KBM-7 (cell line): ENCODE data around the gene NEURL1B.
"Not testable (repeated sequence)": the region's sequence is repeated elsewhere in the genome, so short reads cannot be mapped to it uniquely, and the experiment has no call there.

Experiments used
- DNase-seq: peaks from one replicate; pipeline ENCODE4 v3.0.0-alpha.2; 2015
- in situ Hi-C: fragments of 300-500 bp; cut with MboI; formaldehyde crosslinking; loops from 2 replicates; pipeline ENCODE4 v1.14.3; 2020; ENCODE audit warnings: low sequenced_read_pairs, low pct_unique_long_range_greater_than_20kb, mixed read lengths

Gene NEURL1B

DNA sequence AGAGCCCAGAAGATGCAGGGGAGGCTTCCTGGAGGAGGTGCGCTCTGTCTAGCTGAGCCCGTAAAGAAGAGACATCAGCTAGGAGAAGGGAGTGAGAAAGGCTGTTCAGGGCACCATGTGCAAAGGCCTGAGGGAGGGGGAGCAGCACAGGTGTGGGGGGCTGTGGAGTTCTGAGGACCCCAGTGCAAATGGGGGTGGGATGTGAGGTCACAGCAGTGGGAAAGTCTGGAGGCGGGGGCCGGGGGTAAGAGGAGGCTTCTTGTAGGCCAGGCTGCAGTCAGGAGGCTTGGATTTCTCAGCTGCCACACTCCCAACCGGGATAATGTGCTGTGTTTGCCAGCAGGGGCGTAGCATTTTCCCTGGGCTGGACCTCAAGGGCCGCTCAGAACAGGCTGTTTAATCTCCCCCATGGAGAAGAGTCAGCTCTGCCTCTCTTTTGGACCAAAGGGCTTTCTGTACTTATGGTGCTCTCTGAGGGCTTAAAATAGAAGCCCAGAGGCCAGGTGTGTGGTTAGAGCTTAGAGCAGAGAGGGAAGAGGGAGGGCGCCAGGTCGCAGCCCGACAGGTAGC, 5.7 kb downstream of the NEURL1B start:
- DNase-seq: no peak
- in situ Hi-C loops: no loop called here

DNA sequence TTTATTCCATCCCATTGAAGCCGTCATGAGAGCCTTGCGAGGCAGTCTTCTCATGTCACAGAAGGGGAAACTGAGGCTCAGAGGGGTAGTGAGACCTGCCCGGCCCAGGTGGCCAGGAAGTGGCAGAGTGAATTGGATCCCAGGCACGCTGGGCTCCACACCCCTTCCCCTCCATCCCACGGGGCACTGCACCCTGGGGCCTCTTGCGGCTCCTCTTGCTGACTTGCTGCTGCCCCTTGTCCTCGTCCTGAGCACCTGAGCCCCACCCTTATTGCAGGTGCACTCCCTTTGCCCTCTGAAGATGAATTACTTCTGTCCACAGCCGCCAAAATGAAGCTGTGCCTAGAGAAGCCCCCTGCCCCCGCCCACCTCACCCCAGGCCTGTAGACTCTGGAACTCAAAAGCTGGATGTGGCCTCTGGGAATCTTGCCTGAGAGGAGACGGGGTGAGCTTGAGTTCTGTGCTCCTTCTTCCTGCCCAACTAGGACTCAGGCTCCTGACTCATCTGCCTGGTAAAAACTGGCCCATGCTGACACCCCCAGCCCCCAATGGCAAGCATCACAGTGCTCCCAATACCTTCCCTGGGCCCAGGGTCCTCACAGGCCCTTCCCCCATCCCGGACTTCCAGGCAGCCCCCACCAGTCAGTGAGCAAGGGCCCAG, 6.4 kb downstream of the NEURL1B start:
- no peak for DNase-seq
- in situ Hi-C loops: no loop called here

DNA sequence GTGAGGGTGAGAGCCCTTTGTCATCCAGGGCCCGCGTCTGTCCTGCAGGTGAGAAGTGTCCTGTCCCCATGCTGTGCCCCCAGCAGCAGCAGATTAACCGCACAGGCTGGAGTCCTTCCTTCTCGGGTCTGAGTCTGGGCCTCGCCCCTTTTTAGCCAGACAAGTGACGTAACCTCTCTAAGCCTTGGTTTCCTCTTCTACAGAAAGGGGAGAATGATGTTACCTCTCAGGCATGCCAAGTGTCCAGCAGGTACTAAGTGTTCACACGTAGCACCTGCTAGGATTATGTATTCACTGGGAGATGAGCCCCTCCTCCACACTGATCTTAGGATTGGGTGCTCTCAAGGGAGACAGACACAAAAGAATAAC, 6.9 kb downstream of the NEURL1B start:
- in situ Hi-C loops: no loop called here
- no peak for DNase-seq

DNA sequence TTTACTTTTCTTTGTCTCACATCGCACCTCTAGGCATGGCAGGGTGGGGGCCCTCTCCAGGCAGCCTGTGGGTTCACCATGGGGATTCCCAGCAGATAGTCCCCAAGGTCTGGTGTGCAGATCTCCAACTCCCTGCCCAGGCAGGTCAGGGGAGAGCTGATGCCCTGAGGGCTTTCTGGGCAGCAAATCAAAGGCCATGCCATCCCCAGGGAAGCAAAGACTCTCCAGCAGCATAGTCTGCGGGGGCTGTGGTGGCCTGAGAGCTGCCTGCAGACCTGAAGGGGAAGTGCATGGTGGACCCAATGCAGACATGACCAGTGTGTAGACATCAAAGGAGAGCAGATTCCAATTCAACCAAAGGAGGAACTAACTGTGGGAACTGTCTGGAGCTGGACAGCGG, 7.7 kb downstream of the NEURL1B start:
- DNase-seq: peak; percentile 26
- in situ Hi-C loops: no loop called here

DNA sequence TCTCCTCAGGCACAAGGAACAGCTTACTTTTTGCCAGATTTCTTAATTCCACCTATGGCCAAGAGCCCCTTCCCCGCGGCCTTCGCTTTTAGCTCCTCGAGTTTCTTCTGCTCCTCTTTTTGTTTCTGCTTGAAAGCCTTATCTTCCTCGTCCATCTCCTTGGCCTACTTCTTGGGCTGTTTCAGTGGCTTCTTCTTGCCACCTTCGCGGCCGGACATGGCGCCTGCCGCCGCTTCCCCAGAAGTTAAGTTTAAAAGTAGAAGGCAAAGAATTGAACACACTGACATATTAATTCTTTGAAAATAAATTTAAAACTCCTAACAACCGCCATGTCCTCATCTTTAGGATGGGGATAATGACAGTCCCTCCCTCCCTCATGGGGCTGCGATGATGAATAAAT, 15.4 kb downstream of the NEURL1B start:
- DNase-seq, in situ Hi-C loops: not testable (repeated sequence)

DNA sequence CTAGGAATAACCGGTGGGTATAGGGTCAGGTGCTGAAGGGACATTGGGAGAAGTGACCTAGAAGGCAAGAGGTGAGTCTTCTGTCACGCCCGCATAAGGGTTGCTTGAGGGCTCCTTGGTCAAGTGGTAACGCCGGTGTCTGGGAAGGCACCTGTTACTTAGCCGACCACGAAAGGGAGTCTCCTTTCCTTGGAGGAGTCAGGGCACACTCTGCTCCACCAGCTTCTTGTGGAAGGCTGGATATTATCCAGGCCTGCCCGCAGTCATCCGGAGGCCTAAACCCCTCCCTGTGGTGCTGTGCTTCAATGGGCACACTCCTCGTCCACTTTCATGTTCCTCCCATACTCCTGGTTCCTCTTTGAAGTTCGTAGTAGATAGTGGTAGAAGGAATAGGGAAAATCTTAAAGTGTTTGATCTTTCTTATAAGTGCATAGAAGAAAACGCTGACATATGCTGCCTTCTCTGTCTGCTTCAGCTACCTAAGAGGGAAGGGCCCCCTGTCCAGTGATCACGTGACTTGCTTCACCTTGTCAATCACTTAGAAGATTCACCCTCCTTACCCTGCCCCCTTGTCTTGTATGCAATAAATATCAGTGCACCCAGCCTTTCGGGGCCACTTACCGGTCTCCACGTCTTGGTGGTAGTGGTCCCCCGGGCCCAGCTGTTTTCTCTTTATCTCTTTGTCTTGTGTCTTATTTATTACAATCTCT, 16.6 kb downstream of the NEURL1B start:
- in situ Hi-C loops, DNase-seq: not testable (repeated sequence)

DNA sequence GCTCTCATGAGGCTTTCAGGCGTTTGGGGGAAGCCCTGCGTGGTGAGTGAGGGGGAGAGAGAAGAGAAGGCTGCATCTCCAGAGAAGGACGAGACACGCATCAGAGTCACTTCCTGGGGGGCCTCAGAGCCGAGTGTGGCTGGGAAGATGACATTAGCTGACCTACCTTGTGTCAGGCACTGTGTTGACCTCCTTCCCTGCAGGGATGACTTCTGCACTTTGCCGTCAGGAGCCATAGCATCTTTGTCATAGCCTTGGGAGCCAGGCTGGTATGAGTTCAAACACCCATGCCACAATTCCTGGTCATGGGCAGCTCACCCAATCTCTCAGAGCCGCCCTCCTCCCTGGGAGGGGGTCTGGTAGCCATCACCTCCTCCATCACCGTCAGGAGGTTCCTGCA, 17.3 kb downstream of the NEURL1B start:
- in situ Hi-C loops: no loop called here
- DNase-seq: no peak

DNA sequence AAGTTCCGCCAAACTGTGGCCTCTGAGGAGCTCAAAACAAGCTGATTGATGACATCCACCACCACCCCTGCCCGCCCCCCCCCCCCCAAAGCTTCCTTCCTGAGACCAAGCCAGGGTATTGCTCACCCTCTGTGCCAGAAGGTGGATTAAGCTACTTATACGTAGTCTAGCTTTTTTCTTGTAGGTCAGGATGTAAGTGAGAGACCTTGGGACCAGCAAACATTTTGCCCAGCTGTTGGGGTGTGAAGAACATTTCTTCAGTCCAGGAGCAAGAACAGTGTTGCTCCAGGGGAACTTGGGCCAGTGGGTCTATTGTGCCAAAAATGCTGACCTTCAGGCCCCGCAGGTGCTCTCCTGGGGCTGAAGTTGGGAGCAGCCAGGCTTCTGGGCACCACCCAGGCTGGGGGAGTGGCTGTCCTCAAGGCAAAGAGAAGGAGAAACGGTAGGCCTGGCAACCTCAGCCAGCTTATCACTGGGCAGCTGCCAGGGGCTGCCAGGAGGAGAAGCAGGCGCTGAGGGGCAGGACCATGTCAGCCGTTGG, 18.0 kb downstream of the NEURL1B start:
- in situ Hi-C loops: no loop called here

DNA sequence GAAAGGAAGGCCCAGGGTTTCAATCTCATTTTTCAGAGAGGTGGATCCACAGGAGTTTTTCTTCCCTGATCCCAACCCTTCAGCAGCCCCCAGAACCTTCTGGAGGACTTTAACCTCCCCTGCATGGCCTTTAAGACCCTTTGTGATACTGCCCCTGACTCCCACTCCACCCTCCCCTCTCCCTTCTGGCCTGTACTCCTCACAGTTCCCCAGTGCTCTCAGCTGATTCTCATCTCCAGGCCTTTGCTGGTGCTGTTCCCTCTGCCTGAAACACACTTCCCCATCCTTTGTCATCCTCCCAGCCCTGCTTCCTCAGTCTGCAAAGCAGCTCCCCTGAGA, 18.5 kb downstream of the NEURL1B start:
- in situ Hi-C loops: no loop called here
- DNase-seq: no peak

More for the DNA sequence above, 18.0 kb downstream of the NEURL1B start:
- DNase-seq: no peak

DNA sequence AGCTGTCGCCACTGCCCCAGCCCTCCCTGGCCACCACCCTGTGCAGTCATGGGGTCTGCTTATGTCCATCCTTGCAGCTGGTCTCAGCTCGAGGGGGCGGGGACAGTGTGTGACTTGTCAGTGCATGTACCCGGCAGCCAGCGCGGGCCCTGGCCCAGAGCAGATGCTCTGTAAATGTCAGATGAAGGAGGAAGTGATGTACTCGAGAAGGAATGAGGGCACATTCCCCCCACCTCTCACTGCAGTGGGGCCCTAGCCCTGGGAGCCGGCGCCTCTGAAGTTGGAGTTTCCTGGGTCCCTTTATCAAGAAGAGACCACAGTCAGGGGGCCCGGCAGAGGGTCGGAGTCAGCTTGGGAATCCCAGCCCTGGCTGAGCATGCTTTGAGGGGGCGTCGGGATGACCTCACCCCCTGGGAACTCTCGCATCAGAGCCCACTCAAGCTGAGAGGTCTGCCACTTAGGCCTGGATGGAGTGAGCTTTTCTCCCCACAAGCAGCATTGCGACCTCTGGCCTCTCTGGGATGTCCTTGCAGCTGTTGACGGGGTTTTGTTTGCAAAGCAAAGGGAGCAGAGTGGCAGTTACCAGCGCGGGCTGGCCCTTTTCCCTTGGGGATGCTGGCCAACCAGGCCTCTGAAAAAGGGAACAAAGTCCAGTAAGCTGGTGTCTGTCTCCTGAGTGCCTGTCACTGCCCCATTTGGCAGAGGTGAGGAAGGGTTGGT, 19.0 kb downstream of the NEURL1B start:
- DNase-seq: peak; percentile 64
- in situ Hi-C loops: no loop called here

DNA sequence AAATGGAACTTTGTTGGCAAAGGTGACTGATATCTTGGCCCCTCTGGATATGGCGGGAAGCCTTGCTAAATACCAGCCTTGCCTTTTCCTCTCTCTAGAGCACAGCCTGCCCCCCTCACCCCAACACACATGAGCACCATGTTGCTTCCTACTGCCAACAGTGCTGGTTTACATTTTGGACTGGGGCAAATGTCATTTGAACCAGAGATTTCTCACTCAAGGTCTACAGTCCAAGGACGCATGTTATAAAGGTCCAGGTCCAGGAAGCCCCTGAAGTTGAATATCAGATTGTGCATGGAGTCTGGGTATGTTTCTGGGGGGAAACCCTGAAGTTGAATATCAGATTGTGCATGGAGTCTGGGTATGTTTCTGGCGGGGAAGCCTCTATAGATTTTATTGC, 19.9 kb downstream of the NEURL1B start:
- in situ Hi-C loops: no loop called here
- no peak for DNase-seq

DNA sequence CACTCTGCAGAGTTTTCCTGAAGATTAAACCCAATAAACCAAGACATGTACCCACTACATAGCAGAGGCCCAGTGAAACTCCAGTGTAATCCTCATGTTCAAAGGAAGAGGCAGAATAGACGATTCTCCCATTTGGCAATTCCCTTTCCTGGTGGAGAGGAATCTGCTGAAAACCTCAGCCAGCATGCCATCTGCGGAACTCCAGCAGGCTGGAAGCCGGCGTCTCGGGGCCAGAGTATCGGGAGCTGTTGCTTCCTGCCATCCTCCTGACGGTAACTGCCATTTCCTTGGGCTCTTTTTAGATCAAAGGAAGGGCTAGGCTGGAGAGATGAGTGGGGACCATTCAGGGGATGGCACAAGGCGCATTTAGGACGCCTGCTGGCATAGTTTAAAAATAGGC, 20.5 kb downstream of the NEURL1B start:
- in situ Hi-C loops: no loop called here

DNA sequence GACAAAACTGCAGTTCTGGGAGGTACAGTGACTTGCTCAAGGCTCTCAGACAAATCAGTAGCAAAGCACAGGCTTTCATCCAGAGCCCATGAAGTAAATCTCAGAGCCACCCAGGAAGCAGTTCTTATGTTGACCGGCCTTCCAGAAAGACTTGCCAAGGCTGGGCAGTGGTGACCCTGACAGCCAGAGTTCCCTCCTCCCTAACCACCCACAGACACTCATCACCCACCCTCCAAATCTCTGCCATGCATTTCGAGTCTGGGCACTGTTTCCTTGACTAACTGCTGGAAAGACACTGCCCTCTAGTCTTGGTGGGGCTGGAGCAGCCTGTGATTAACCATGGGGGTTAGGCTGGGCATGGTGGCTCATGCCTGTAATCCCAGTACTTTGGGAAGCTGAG, 21.5 kb downstream of the NEURL1B start:
- no peak for DNase-seq
- in situ Hi-C loops: no loop called here

More for the DNA sequence above, 20.5 kb downstream of the NEURL1B start:
- DNase-seq: no peak

DNA sequence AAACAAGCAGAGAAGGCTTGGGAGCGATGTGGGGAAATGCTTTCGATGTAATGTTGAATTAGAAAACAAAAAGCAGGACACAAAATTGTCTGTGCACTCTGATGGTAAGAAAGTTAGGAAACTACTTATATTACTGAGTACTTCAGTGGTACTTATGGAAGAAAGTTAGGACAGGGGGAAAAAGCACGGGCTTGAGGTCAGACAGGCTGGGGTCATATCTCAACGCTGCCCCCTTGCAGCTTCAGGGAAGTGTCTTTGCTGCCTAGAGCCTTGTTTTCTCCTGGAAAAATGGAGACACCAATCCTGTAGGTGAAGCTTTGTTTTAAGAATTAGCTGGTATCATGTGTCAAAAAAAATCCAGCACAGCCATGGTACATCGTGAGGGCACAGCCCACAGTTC, 23.0 kb downstream of the NEURL1B start:
- in situ Hi-C loops: no loop called here
- no peak for DNase-seq

DNA sequence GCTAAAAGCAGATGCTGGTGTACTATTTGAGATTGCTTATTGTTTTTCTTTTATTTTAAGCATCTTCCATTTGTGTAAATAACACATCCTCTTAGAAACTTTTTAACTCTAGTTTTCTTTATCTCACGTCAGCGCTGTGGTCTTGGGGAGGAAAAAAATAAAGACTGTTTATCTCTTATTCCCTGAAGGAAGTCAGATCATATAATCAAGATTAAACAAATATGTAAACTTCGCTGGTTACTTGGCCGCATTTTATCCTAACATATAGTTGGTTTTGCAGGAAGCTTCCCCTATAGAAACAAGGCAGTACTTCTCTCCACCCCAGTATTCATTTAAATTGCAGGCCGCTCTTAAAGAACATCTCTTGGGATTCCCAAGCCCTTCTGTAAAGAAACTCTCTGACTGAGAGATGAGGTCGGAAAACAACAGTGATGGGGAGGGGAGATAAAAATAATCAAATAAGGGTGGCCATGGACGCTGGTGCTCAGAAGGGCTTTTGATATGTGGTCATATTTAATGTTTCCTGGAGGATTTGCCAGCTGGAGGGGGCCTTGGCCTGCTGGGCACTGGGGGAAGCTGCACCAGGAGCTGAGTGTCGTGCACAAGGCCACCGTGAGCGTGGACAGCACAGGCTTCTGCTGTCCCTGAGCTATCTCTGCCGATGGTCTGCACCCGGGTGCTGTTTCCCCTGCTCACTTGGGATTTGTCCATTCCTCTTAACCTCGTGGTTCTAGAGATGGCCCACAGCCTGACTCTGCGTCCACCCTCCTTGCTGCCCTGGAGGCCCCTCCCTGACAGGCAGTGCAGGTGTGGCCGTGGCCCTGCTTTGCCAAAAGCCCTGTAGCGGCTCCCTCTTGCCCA, 23.8 kb downstream of the NEURL1B start:
- in situ Hi-C loops: no loop called here
- no peak for DNase-seq

DNA sequence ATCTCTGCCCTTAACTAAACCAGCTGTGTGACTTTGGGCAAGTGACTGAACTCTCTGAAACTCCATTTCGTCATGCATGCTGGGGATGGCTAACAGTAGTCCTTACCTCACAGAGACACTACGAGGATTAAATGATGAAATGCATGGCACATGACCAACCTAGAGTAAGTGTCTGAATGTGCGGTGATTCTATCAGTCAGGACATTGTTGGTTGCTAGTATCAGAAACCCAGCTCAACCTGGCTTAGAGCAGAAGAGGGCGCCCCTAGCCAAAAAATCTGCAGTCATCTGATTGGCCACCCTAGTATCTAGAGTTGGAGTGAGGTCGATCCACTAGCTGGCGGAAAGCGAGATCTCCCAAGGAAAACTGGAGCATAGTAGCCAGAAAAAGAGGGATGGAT, 25.2 kb downstream of the NEURL1B start:
- in situ Hi-C loops: no loop called here
- DNase-seq: peak; percentile 70

DNA sequence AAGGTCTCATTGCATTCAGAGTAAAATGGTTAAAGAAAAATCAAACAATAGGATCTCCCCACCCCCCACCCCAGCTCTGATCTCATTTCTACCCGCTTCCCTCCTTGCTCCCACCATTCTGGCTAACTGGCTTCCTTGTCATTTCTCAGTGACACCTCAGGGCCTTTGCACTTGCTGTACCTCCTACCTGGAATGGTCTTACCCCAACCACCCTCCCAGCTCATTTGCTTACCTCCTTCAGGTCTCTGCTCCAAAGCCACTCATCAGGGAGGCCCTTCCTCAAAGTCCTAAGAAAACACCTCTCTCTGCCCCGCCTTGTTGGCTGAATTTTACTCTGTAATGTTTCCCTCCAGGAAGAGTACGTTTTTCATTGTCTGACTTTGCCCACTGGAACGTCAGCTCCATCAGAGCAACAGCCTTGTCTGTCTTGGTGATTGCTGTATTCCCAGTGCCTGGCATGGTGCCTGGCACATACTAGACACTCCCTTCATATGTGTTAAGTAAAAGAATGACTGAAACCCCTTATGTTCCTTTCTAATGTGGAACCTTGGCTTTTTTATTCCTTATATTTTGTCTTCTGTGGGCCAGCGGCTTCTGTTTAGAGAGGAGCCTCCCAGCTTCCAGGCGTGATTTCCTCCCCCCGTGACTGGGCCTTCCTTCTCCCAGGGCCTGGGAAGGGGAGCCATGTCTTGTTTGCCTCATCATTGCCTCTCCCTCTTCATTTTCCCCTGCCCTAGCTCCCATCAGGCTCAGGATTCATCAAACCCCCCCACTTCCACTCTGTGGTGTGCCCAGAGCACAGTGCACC, 26.9 kb downstream of the NEURL1B start:
- in situ Hi-C loops: no loop called here
- DNase-seq: no peak

DNA sequence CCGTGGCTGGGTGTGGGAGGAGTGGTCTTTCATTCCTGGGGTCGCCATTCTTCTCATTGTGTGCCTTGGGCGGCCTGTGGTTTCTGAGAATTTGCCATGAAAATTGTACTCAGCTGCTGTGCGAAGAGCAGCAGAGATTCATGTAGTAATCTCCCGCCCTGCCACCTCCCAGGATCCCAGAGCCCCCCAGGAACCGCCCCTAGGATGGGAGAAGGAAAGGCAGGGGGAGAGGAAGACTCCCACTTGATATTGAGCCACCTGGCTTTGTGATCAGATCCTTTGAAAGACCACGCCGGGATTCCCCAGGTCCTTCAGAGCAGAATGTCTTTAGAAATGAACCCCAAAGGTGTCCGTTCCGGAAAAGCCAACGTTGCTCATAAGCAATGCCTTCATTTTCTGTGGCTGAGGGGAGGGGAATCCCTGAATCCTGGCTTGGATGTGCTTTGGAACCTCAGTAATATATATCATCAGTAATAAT, 27.6 kb downstream of the NEURL1B start:
- no peak for DNase-seq

More for the DNA sequence above, 27.6 kb downstream of the NEURL1B start:
- in situ Hi-C loops: no loop called here
